ENCODE results near the gene IGFN1. TPM values are rescaled to one million over a fixed set of nuclear protein-coding genes. Genes with fewer than 3 reads are reported as not detected.

Gene IGFN1
- total and polyA plus RNA-seq, 2 of the 4 experiments (the other 2 are of a cell fraction): 0.05 TPM; not detected in 1

GRCh38 chr1:201270616-201271390 lies 80.2 kb downstream of the IGFN1 start:
- Histone ChIP-seq H3K27me3 (ENCODE audit: control insufficient read depth, insufficient read depth, low read length) (no peaks in the 10 kb centered on the region; the same call in 1 of the 2 replicates), H3K4me3 (ENCODE audit: insufficient read depth, low read depth, low read length) (no peak overlapping the region), H3K56ac (ENCODE audit: extremely low read depth, insufficient read depth, low read length) (no peak overlapping the region), H3K4me2 (ENCODE audit: low read depth, low read length) (no peak overlapping the region), H3K14ac (replicated peaks; ENCODE audit: low read depth, low read length) (no peak overlapping the region), H4K20me1 (ENCODE audit: insufficient read depth, low read length) (no peaks in the 10 kb centered on the region), H3K79me1 (ENCODE audit: low read depth in 1 of 2, low read length in 2 of 2) (no peaks in the 10 kb centered on the region), H3K4ac (ENCODE audit: low read depth, low read length) (no peak overlapping the region), H2AFZ (replicated peaks; ENCODE audit: low read length, poor library complexity) (no peak overlapping the region), H3K9ac (ENCODE audit: low read depth, low read length) (no peak overlapping the region), H4K91ac (ENCODE audit: insufficient read depth, low read depth, low read length) (no peak overlapping the region), H4K8ac (ENCODE audit: low read depth in 2 of 2, low read length in 2 of 2) (no peak overlapping the region), H3K9me1 (ENCODE audit: insufficient read depth, low read length) (peaks cover 12% of the 10 kb centered on the region), H2BK5ac (ENCODE audit: low read depth, low read length, poor library complexity, severe bottlenecking) (no peak overlapping the region), H2BK120ac (ENCODE audit: low read depth, low read length) (no peak overlapping the region), H3K18ac (ENCODE audit: low read depth, low read length) (no peak overlapping the region), H4K5ac (ENCODE audit: low read depth, low read length) (no peak overlapping the region), H3K9me3 (ENCODE audit: control insufficient read depth, insufficient read depth, low read length) (no peaks in the 10 kb centered on the region), H3K23ac (ENCODE audit: low read depth, low read length) (no peak overlapping the region), H2BK20ac (ENCODE audit: low read depth, low read length) (no peak overlapping the region), H3K36me3 (ENCODE audit: control insufficient read depth, insufficient read depth, low read length) (no peaks in the 10 kb centered on the region), H2AK5ac (ENCODE audit: low read depth, low read length) (no peak overlapping the region), H2AK9ac (replicated peaks; ENCODE audit: low read depth, low read length, poor library complexity) (no peak overlapping the region), H3K27ac (ENCODE audit: insufficient read depth, low read length) (no peak overlapping the region), H3K4me1 (ENCODE audit: control insufficient read depth, insufficient read depth, low read length) (peaks cover 12% of the 10 kb centered on the region), H2BK15ac (ENCODE audit: low read depth, low read length) (no peak overlapping the region)
- in situ Hi-C loops (cut with MboI; ENCODE audit: low sequenced_read_pairs) (no loop called here), intact Hi-C loops (cut with micrococcal nuclease) (loop anchor here (10.0 kb wide), 1 partner anchor 894 kb away; the partner anchor contains the start of gene PTPN7), dilution Hi-C loops (cut with HindIII; ENCODE audit: low sequenced_read_pairs, unreplicated experiment) (no loop called here)
- POLR2A ChIA-PET (ENCODE audit: unreplicated experiment): no interaction called here
- no TSS peak for BruUV-seq (replicated peaks)
- WGBS, 2 experiments (ENCODE audit: extremely low coverage in 2 of 2, insufficient read length in 1 of 2): no CpG with 5 or more reads among the region's 6 CpGs
- DNase-seq (no peak), ATAC-seq (ENCODE audit: low read depth) (no peak)
- no peak for TF ChIP-seq MXI1 (IDR thresholded peaks at IDR 0.05; ENCODE audit: borderline replicate concordance, low read depth, low read length)
- no peak for TF ChIP-seq RAD21 (IDR thresholded peaks at IDR 0.05; ENCODE audit: low read length)
- no peak for TF ChIP-seq CEBPB (IDR thresholded peaks at IDR 0.05; ENCODE audit: low read depth, low read length)
- TF ChIP-seq ELK1 (IDR thresholded peaks at IDR 0.05; ENCODE audit: borderline replicate concordance, low read depth, low read length): no peak
- TF ChIP-seq SMC3 (IDR thresholded peaks at IDR 0.05; ENCODE audit: low read depth, low read length): no peak
- TF ChIP-seq RFX5 (IDR thresholded peaks at IDR 0.05; ENCODE audit: low read depth, low read length): no peak
- TF ChIP-seq MAZ (IDR thresholded peaks at IDR 0.05; ENCODE audit: borderline replicate concordance, low read depth, low read length): no peak
- no peak for TF ChIP-seq USF2 (IDR thresholded peaks at IDR 0.05; ENCODE audit: low read depth, low read length)
- no peak for TF ChIP-seq MAFK (IDR thresholded peaks at IDR 0.05; ENCODE audit: low read depth, low read length)
- TF ChIP-seq RCOR1 (IDR thresholded peaks at IDR 0.05; ENCODE audit: insufficient replicate concordance, low read length): no peak
- no peak for TF ChIP-seq FOS (IDR thresholded peaks at IDR 0.05; ENCODE audit: low read depth, low read length)
- TF ChIP-seq NFE2L2 (IDR thresholded peaks at IDR 0.05; ENCODE audit: low read depth, low read length): no peak
- CTCF ChIA-PET: no interaction called here
